HG03066 (cell line): ENCODE measurements around the gene SLC22A23.

Source experiments
- ATAC-seq: cut with Tn5 transposase; IDR thresholded peaks from one replicate; pipeline ENCODE4 v1.9.1; 2021; ENCODE audit warnings: low read depth; ENCODE audit not compliant: unreplicated experiment

The SLC22A23 gene

GRCh38 chr6:3373597-3374203 is 83.2 kb downstream of the SLC22A23 start:
- ATAC-seq, result no peak

- ATAC-seq, result no peak
Observed at GRCh38 chr6:3372912-3373554, 83.8 kb downstream of the SLC22A23 start.

- ATAC-seq, result no peak
Observed at GRCh38 chr6:3372184-3372846, 84.5 kb downstream of the SLC22A23 start.

- ATAC-seq, result no peak
Observed at GRCh38 chr6:3371222-3371949, 85.5 kb downstream of the SLC22A23 start.

GRCh38 chr6:3370361-3371221 is 86.3 kb downstream of the SLC22A23 start:
- no peak for ATAC-seq

- no peak for ATAC-seq
Observed at GRCh38 chr6:3369985-3370360, 86.9 kb downstream of the SLC22A23 start.

- ATAC-seq, result no peak
Observed at GRCh38 chr6:3368685-3369084, 88.2 kb downstream of the SLC22A23 start.

GRCh38 chr6:3367630-3368029 is 89.2 kb downstream of the SLC22A23 start:
- ATAC-seq, result no peak

- ATAC-seq, result no peak
Observed at GRCh38 chr6:3366596-3367413, 90.0 kb downstream of the SLC22A23 start.

- ATAC-seq, result no peak
Observed at GRCh38 chr6:3364391-3364790, 92.5 kb downstream of the SLC22A23 start.

- no peak for ATAC-seq
Observed at GRCh38 chr6:3363296-3364025, 93.4 kb downstream of the SLC22A23 start.

- ATAC-seq, result no peak
Observed at GRCh38 chr6:3361312-3362037, 95.4 kb downstream of the SLC22A23 start.

- ATAC-seq, result no peak
Observed at GRCh38 chr6:3360727-3361045, 96.2 kb downstream of the SLC22A23 start.

- no peak for ATAC-seq
Observed at GRCh38 chr6:3359973-3360726, 96.7 kb downstream of the SLC22A23 start.

GRCh38 chr6:3359101-3359752 is 97.6 kb downstream of the SLC22A23 start:
- no peak for ATAC-seq

- ATAC-seq, result no peak
Observed at GRCh38 chr6:3358413-3359100, 98.3 kb downstream of the SLC22A23 start.

GRCh38 chr6:3357678-3358077 is 99.2 kb downstream of the SLC22A23 start:
- ATAC-seq, result no peak
